Astrocyte (in vitro differentiated cells and primary cell): ENCODE measurements around the gene ZNF827. TPM values are rescaled to one million over a fixed set of nuclear protein-coding genes. Genes with fewer than 3 reads are reported as not detected.

ENCODE experiments used
- DNase-seq: peaks from one replicate; pipeline ENCODE4 v3.0.0-alpha.2; 2010; ENCODE audit warnings: low read depth
- FAIRE-seq: peaks from 2 replicates; lab custom pipeline; 2011; peaks lifted over from hg19 to GRCh38; lab: Jason Lieb, UNC
- H2AFZ ChIP-seq: 2 replicates; pipeline ENCODE4 v1.6.0; 2012; ENCODE audit warnings: low read depth, low read length, inconsistent platforms
- H3K27ac ChIP-seq: 2 replicates; pipeline ENCODE4 v1.5.1; 2011; ENCODE audit warnings: low read depth, low read length, inconsistent platforms
- H3K27me3 ChIP-seq: 2 replicates; pipeline ENCODE4 v1.6.0; 2011; ENCODE audit warnings: low read length, inconsistent platforms; ENCODE audit not compliant: insufficient read depth
- H3K36me3 ChIP-seq: 2 replicates; pipeline ENCODE4 v1.5.1; 2011; ENCODE audit warnings: low read length, inconsistent platforms; ENCODE audit not compliant: insufficient read depth
- H3K4me1 ChIP-seq: 2 replicates; pipeline ENCODE4 v1.5.1; 2011; ENCODE audit warnings: low read length, inconsistent platforms; ENCODE audit not compliant: insufficient read depth
- H3K4me2 ChIP-seq: 2 replicates; pipeline ENCODE4 v1.6.0; 2012; ENCODE audit warnings: low read length, inconsistent platforms
- H3K4me3 ChIP-seq: 2 replicates; pipeline ENCODE4 v1.5.1; 2011; ENCODE audit warnings: low read depth, mild to moderate bottlenecking, low read length, inconsistent platforms; ENCODE audit not compliant: insufficient read depth
- H3K79me2 ChIP-seq: 2 replicates; pipeline ENCODE4 v1.6.0; 2012; ENCODE audit warnings: mild to moderate bottlenecking, low read length, inconsistent platforms; ENCODE audit not compliant: insufficient read depth
- H3K9ac ChIP-seq: 2 replicates; pipeline ENCODE4 v1.6.0; 2012; ENCODE audit warnings: mild to moderate bottlenecking, low read length, inconsistent platforms
- H3K9me3 ChIP-seq: 2 replicates; pipeline ENCODE4 v1.5.1; 2012; ENCODE audit warnings: low read depth, mild to moderate bottlenecking, low read length, inconsistent platforms; ENCODE audit not compliant: insufficient read depth
- H4K20me1 ChIP-seq: 2 replicates; pipeline ENCODE4 v1.6.0; 2012; ENCODE audit warnings: low read length, inconsistent platforms; ENCODE audit not compliant: insufficient read depth
- H3K27ac Mint-ChIP-seq: one replicate; pipeline ENCODE4 v1.8.0; 2021; ENCODE audit warnings: mild to moderate bottlenecking, mixed read lengths; ENCODE audit not compliant: unreplicated experiment
- H3K27me3 Mint-ChIP-seq: one replicate; pipeline ENCODE4 v1.8.0; 2021; ENCODE audit warnings: low read depth, mixed read lengths; ENCODE audit not compliant: unreplicated experiment
- H3K36me3 Mint-ChIP-seq: one replicate; pipeline ENCODE4 v1.8.0; 2021; ENCODE audit warnings: low read depth, mixed read lengths; ENCODE audit not compliant: unreplicated experiment
- H3K4me1 Mint-ChIP-seq: one replicate; pipeline ENCODE4 v1.8.0; 2021; ENCODE audit warnings: low read depth, mixed read lengths; ENCODE audit not compliant: unreplicated experiment
- H3K4me3 Mint-ChIP-seq: one replicate; pipeline ENCODE4 v1.8.0; 2021; ENCODE audit warnings: mild to moderate bottlenecking, moderate library complexity, mixed read lengths; ENCODE audit not compliant: unreplicated experiment
- H3K9me3 Mint-ChIP-seq: one replicate; pipeline ENCODE4 v1.8.0; 2021; ENCODE audit warnings: mild to moderate bottlenecking, mixed read lengths; ENCODE audit not compliant: unreplicated experiment
- CTCF ChIP-seq: IDR thresholded peaks from 2 replicates; pipeline ENCODE4 v1.5.1; 2011; ENCODE audit warnings: low read depth, mild to moderate bottlenecking, inconsistent platforms, low read length, moderate library complexity; ENCODE audit not compliant: insufficient read depth
- EZH2 ChIP-seq: IDR thresholded peaks from 2 replicates; pipeline ENCODE4 v1.6.1; 2012; ENCODE audit warnings: mild to moderate bottlenecking, low read length, inconsistent platforms; ENCODE audit not compliant: insufficient read depth
- total RNA-seq: library from RNA; stranded (reverse); gene quantifications from 2 replicates; pipeline ENCODE4 v1.2.1, GENCODE V29; 2021

The ZNF827 gene
- total RNA-seq, 1 donor from 2014 or later = 39.7 TPM

GRCh38 chr4:145828802-145829485 is 109.7 kb downstream of the ZNF827 start:
- H3K27me3 Mint-ChIP-seq = no peaks in the 10 kb centered on the region
- no peak overlapping the region for H3K4me3 Mint-ChIP-seq
- Histone ChIP-seq H4K20me1 (no peaks in the 10 kb centered on the region), H3K27me3 (no peaks in the 10 kb centered on the region), H3K79me2 (no peaks in the 10 kb centered on the region), H3K36me3 (peaks cover 4% of the 10 kb centered on the region), H3K9me3 (no peaks in the 10 kb centered on the region), H3K9ac (no peak overlapping the region), H3K4me3 (no peak overlapping the region), H3K27ac (no peak overlapping the region), H2AFZ (no peak overlapping the region), H3K4me1 (no peaks in the 10 kb centered on the region), H3K4me2 (no peak overlapping the region)
- H3K4me1 Mint-ChIP-seq = peaks cover 6% of the 10 kb centered on the region
- no peak for DNase-seq
- no peak for TF ChIP-seq CTCF
- TF ChIP-seq EZH2 = no peak
- no peaks in the 10 kb centered on the region for H3K9me3 Mint-ChIP-seq
- peaks cover 11% of the 10 kb centered on the region for H3K36me3 Mint-ChIP-seq
- FAIRE-seq = no peak
- no peak overlapping the region for H3K27ac Mint-ChIP-seq

GRCh38 chr4:145827885-145828284 is 110.7 kb downstream of the ZNF827 start:
- H3K9me3 Mint-ChIP-seq = no peaks in the 10 kb centered on the region
- Histone ChIP-seq H3K4me2 (no peak overlapping the region), H4K20me1 (no peaks in the 10 kb centered on the region), H3K9ac (no peak overlapping the region), H3K27me3 (no peaks in the 10 kb centered on the region), H3K79me2 (no peaks in the 10 kb centered on the region), H2AFZ (no peak overlapping the region), H3K36me3 (peaks cover 4% of the 10 kb centered on the region), H3K27ac (no peak overlapping the region), H3K4me3 (no peak overlapping the region), H3K4me1 (no peaks in the 10 kb centered on the region), H3K9me3 (no peaks in the 10 kb centered on the region)
- FAIRE-seq = no peak
- no peak overlapping the region for H3K4me3 Mint-ChIP-seq
- peaks cover 12% of the 10 kb centered on the region for H3K4me1 Mint-ChIP-seq
- H3K36me3 Mint-ChIP-seq = peaks cover 11% of the 10 kb centered on the region
- TF ChIP-seq CTCF = no peak
- TF ChIP-seq EZH2 = no peak
- no peak overlapping the region for H3K27ac Mint-ChIP-seq
- H3K27me3 Mint-ChIP-seq = no peaks in the 10 kb centered on the region
- DNase-seq = no peak

GRCh38 chr4:145825255-145825654 is 113.4 kb downstream of the ZNF827 start:
- Histone ChIP-seq H3K36me3 (peaks cover 9% of the 10 kb centered on the region), H3K9me3 (no peaks in the 10 kb centered on the region)
- no peak for FAIRE-seq

More at GRCh38 chr4:145825255-145825654, 113.4 kb downstream of the ZNF827 start:
- no peaks in the 10 kb centered on the region for H3K9me3 Mint-ChIP-seq
- no peaks in the 10 kb centered on the region for H3K27me3 Mint-ChIP-seq
- H3K79me2 ChIP-seq = no peaks in the 10 kb centered on the region
- H3K27me3 ChIP-seq = no peaks in the 10 kb centered on the region
- H3K36me3 Mint-ChIP-seq = peaks cover 15% of the 10 kb centered on the region
- H3K4me1 Mint-ChIP-seq = peaks cover 23% of the 10 kb centered on the region
- no peak overlapping the region for H3K4me3 Mint-ChIP-seq
- no peak overlapping the region for H3K9ac ChIP-seq
- H2AFZ ChIP-seq = no peak overlapping the region
- no peak for DNase-seq
- no peak overlapping the region for H3K27ac Mint-ChIP-seq
- H4K20me1 ChIP-seq = no peaks in the 10 kb centered on the region
- no peak overlapping the region for H3K4me3 ChIP-seq
- no peak overlapping the region for H3K27ac ChIP-seq
- TF ChIP-seq CTCF (no peak), EZH2 (no peak)
- no peak overlapping the region for H3K4me2 ChIP-seq
- no peaks in the 10 kb centered on the region for H3K4me1 ChIP-seq
